Duodenal mucosa (tissue), 2 donors: ENCODE data around the gene ITGA2B.
"Not testable (repeated sequence)": the region's sequence is repeated elsewhere in the genome, so short reads cannot be mapped to it uniquely, and the experiment has no call there.

ENCODE experiments used
- H3K27ac ChIP-seq: one replicate; pipeline ENCODE4 v1.7.0; 2013; ENCODE audit warnings: low read depth, low read length
- H3K27me3 ChIP-seq, 2 donors: one replicate each; pipeline ENCODE4 v1.7.0; 2013; ENCODE audit warnings: low read length in 2 of 2, control low read depth in 1 of 2; ENCODE audit not compliant: insufficient read depth in 2 of 2, control insufficient read depth in 1 of 2
- H3K36me3 ChIP-seq, 2 donors: one replicate each; pipeline ENCODE4 v1.7.0; 2013; ENCODE audit warnings: low read length in 2 of 2, control low read depth in 1 of 2; ENCODE audit not compliant: insufficient read depth in 2 of 2, control insufficient read depth in 1 of 2
- H3K4me1 ChIP-seq, 2 donors: one replicate each; pipeline ENCODE4 v1.7.0; 2013; ENCODE audit warnings: low read length in 2 of 2, control low read depth in 1 of 2; ENCODE audit not compliant: insufficient read depth in 2 of 2, control insufficient read depth in 1 of 2
- H3K4me3 ChIP-seq, 2 donors: one replicate each; pipeline ENCODE4 v1.7.0; 2013; ENCODE audit warnings: low read length in 2 of 2, low read depth in 1 of 2
- H3K9ac ChIP-seq, 2 donors: one replicate each; pipeline ENCODE4 v1.7.0; 2013; ENCODE audit warnings: low read length in 2 of 2, low read depth in 1 of 2
- H3K9me3 ChIP-seq, 2 donors: one replicate each; pipeline ENCODE4 v1.7.0; 2013; ENCODE audit warnings: low read length in 2 of 2, control low read depth in 1 of 2; ENCODE audit not compliant: control insufficient read depth in 1 of 2

The ITGA2B gene

GRCh38 chr17:44331249-44331760 lies 58.1 kb downstream of the ITGA2B start:
- Histone ChIP-seq H3K4me1 (peaks cover 0 to 3% of the 10 kb centered on the region in 2 donors), H3K9me3 (no peaks in the 10 kb centered on the region), H3K36me3 (no peaks in the 10 kb centered on the region), H3K27ac (no peak overlapping the region), H3K27me3 (no peaks in the 10 kb centered on the region), H3K9ac (no peak overlapping the region), H3K4me3 (no peak overlapping the region)

- not testable (repeated sequence) for H3K36me3 ChIP-seq, H3K27me3 ChIP-seq, H3K9me3 ChIP-seq, H3K9ac ChIP-seq, H3K4me3 ChIP-seq, H3K27ac ChIP-seq, H3K4me1 ChIP-seq
Observed at GRCh38 chr17:44330263-44330662, 59.2 kb downstream of the ITGA2B start.

- H3K4me1 ChIP-seq, H3K27me3 ChIP-seq, H3K9ac ChIP-seq, H3K4me3 ChIP-seq, H3K9me3 ChIP-seq, H3K27ac ChIP-seq, H3K36me3 ChIP-seq: not testable (repeated sequence)
Observed at GRCh38 chr17:44329516-44329915, 59.9 kb downstream of the ITGA2B start.

GRCh38 chr17:44327715-44328449 lies 61.6 kb downstream of the ITGA2B start:
- no peak overlapping the region for H3K27ac ChIP-seq
- H3K9ac ChIP-seq = no peak overlapping the region
- H3K4me3 ChIP-seq = no peak overlapping the region
- H3K9me3 ChIP-seq = no peaks in the 10 kb centered on the region
- peaks cover 7 to 11% of the 10 kb centered on the region in 2 donors for H3K4me1 ChIP-seq
- H3K36me3 ChIP-seq = no peaks in the 10 kb centered on the region
- H3K27me3 ChIP-seq = no peaks in the 10 kb centered on the region

- no peak overlapping the region for H3K27ac ChIP-seq
- no peaks in the 10 kb centered on the region for H3K9me3 ChIP-seq
- peaks cover 0 to 6% of the 10 kb centered on the region in 2 donors for H3K36me3 ChIP-seq
- H3K4me3 ChIP-seq = peak overlapping the region; percentile 28 to 56
- H3K4me1 ChIP-seq = peaks cover 7 to 11% of the 10 kb centered on the region in 2 donors
- no peak overlapping the region for H3K9ac ChIP-seq
- no peaks in the 10 kb centered on the region for H3K27me3 ChIP-seq
Observed at GRCh38 chr17:44326861-44327444, 62.5 kb downstream of the ITGA2B start.

GRCh38 chr17:44324571-44325275 lies 64.7 kb downstream of the ITGA2B start, which contains the start of gene SLC25A39:
Gene SLC25A39, minus strand, starts transcription at chr17:44324823. Its CDS starts 1,261 bp downstream, at chr17:44323562.
- peak within 1 kb of the TSS; percentile 83 to 84 for H3K9ac ChIP-seq
- H3K9me3 ChIP-seq = no peaks in the 10 kb centered on the region
- H3K36me3 ChIP-seq = peaks cover 13 to 29% of the 10 kb centered on the region in 2 donors
- H3K27ac ChIP-seq = peak within 1 kb of the TSS; percentile 93
- H3K4me1 ChIP-seq = peaks cover 7 to 8% of the 10 kb centered on the region in 2 donors
- peak within 1 kb of the TSS; percentile 89 to 91 for H3K4me3 ChIP-seq
- H3K27me3 ChIP-seq = no peaks in the 10 kb centered on the region

GRCh38 chr17:44324092-44324570 lies 65.3 kb downstream of the ITGA2B start:
- Histone ChIP-seq H3K4me1 (peaks cover 7 to 8% of the 10 kb centered on the region in 2 donors), H3K36me3 (peaks cover 14 to 32% of the 10 kb centered on the region in 2 donors), H3K4me3 (peak overlapping the region; percentile 89 to 91), H3K9me3 (no peaks in the 10 kb centered on the region), H3K27ac (peak overlapping the region; percentile 50), H3K27me3 (no peaks in the 10 kb centered on the region), H3K9ac (peak overlapping the region; percentile 75 to 84)

- Histone ChIP-seq H3K4me3 (peak overlapping the region; percentile 89 to 91), H3K27ac (no peak overlapping the region), H3K9ac (peak overlapping the region; percentile 75 to 84), H3K27me3 (no peaks in the 10 kb centered on the region), H3K4me1 (peaks cover 7 to 8% of the 10 kb centered on the region in 2 donors), H3K36me3 (peaks cover 14 to 32% of the 10 kb centered on the region in 2 donors), H3K9me3 (no peaks in the 10 kb centered on the region)
Observed at GRCh38 chr17:44323359-44324091, 65.9 kb downstream of the ITGA2B start.

- peaks cover 0 to 5% of the 10 kb centered on the region in 2 donors for H3K27me3 ChIP-seq
- H3K4me3 ChIP-seq = no peak overlapping the region
- no peak overlapping the region for H3K9ac ChIP-seq
- peaks cover 14 to 32% of the 10 kb centered on the region in 2 donors for H3K36me3 ChIP-seq
- H3K4me1 ChIP-seq = peaks cover 7 to 8% of the 10 kb centered on the region in 2 donors
- H3K9me3 ChIP-seq = no peaks in the 10 kb centered on the region
- H3K27ac ChIP-seq = no peak overlapping the region
Observed at GRCh38 chr17:44322236-44322895, 67.1 kb downstream of the ITGA2B start.
